Measurements from ENCODE around the gene OSBPL10.

The OSBPL10 gene

GRCh38 chr3:31918179-31919150 lies 62.6 kb downstream of the OSBPL10 start:
- no peak for DNase-seq

- DNase-seq, result no peak
These were observed 63.6 kb downstream of the OSBPL10 start for GRCh38 chr3:31917303-31918005.

GRCh38 chr3:31911643-31912042 lies 69.4 kb downstream of the OSBPL10 start:
- no peak for DNase-seq

GRCh38 chr3:31911124-31911523 lies 69.9 kb downstream of the OSBPL10 start:
- no peak for DNase-seq

GRCh38 chr3:31909455-31909854 lies 71.6 kb downstream of the OSBPL10 start:
- no peak for DNase-seq

GRCh38 chr3:31908391-31909097 lies 72.5 kb downstream of the OSBPL10 start:
- DNase-seq, result no peak

- no peak for DNase-seq
These were observed 74.9 kb downstream of the OSBPL10 start for GRCh38 chr3:31906182-31906581.

- DNase-seq, result no peak
These were observed 77.2 kb downstream of the OSBPL10 start for GRCh38 chr3:31903686-31904431.

- DNase-seq, result no peak
These were observed 80.5 kb downstream of the OSBPL10 start for GRCh38 chr3:31900583-31900982.

GRCh38 chr3:31896648-31897433 lies 84.2 kb downstream of the OSBPL10 start:
- DNase-seq, result no peak

GRCh38 chr3:31896026-31896425 lies 85.0 kb downstream of the OSBPL10 start:
- no peak for DNase-seq

GRCh38 chr3:31895471-31895870 lies 85.6 kb downstream of the OSBPL10 start:
- no peak for DNase-seq

- DNase-seq, result no peak
These were observed 88.0 kb downstream of the OSBPL10 start for GRCh38 chr3:31892916-31893573.

- no peak for DNase-seq
These were observed 88.6 kb downstream of the OSBPL10 start for GRCh38 chr3:31892500-31892899.

GRCh38 chr3:31891876-31892455 lies 89.1 kb downstream of the OSBPL10 start:
- no peak for DNase-seq

- no peak for DNase-seq
These were observed 90.2 kb downstream of the OSBPL10 start for GRCh38 chr3:31890742-31891469.

GRCh38 chr3:31890007-31890406 lies 91.1 kb downstream of the OSBPL10 start:
- DNase-seq, result no peak

GRCh38 chr3:31885235-31885634 lies 95.8 kb downstream of the OSBPL10 start:
- no peak for DNase-seq

GRCh38 chr3:31884251-31884650 lies 96.8 kb downstream of the OSBPL10 start:
- DNase-seq, result no peak

- DNase-seq, result no peak
These were observed 98.2 kb downstream of the OSBPL10 start for GRCh38 chr3:31882895-31883294.

All from activated naive CD4-positive, alpha-beta T cell treated with Interleukin-2 at 50 U/mL for 16 hours (primary cell).